Fibroblast of lung (primary cell): ENCODE measurements around the gene TRIM36.

Experiments used
- CTCF ChIP-seq, 2 donors: IDR thresholded peaks in 1 of 2; conservative IDR thresholded peaks in 1 of 2; 1 replicate in 1 of 2; 2 replicates in 1 of 2; pipeline ENCODE4 v1.5.1; 2011 to 2012; ENCODE audit warnings: low read length in 2 of 2, control low read depth in 1 of 2, inconsistent platforms in 1 of 2, low read depth in 1 of 2, mild to moderate bottlenecking in 1 of 2
- EZH2 ChIP-seq: IDR thresholded peaks from 2 replicates; pipeline ENCODE4 v1.5.1; 2012; ENCODE audit warnings: low read length, control low read depth, mild to moderate bottlenecking; ENCODE audit errors: missing control alignments

- TF ChIP-seq CTCF (conservative IDR thresholded peaks at IDR 0.05 in 1 of 2, IDR thresholded peaks at IDR 0.05 in 1 of 2; ENCODE audit: low read depth in 1 of 2, low read length in 2 of 2) (no peak), EZH2 (no peak)
These were observed 2.8 kb downstream of the TRIM36 start for GRCh38 chr5:115166744-115167393.
